Caco-2 (cell line): Measurements from ENCODE around the gene LNPK. TPM values are rescaled to one million over a fixed set of nuclear protein-coding genes. Genes with fewer than 3 reads are reported as not detected.
A peak's percentile ranks its signal among the peaks of the same experiment; 100 is the strongest.

ENCODE experiments used
- BruUV-seq: library from RNA; stranded (reverse); fragments of 400-500 nt; replicated peaks from 2 replicates; lab custom pipeline; 2021; lab: Mats Ljungman, UMichigan
- CTCF ChIA-PET: fragments of 300-600 bp; sonication (Branson Sonifier 250); formaldehyde crosslinking; loops from one replicate; lab custom pipeline; 2022; ENCODE audit warnings: antibody characterized with exemption; lab: Charles Lee
- POLR2A ChIA-PET: fragments of 300-600 bp; sonication (Branson Sonifier 250); formaldehyde crosslinking; loops from one replicate; lab custom pipeline; 2022; ENCODE audit warnings: antibody characterized with exemption; lab: Charles Lee
- DNase-seq, 2 experiments: peaks; one replicate each; pipeline versions ENCODE4 v3.0.0 to v3.0.0-alpha.2; 2020 to 2022
- H3K27me3 ChIP-seq: replicated peaks from 2 replicates; pipeline ENCODE4 v1.6.0; 2011; ENCODE audit warnings: low read length; ENCODE audit not compliant: control insufficient read depth, insufficient read depth
- H3K36me3 ChIP-seq: 2 replicates; pipeline ENCODE4 v1.5.1; 2011; ENCODE audit warnings: low read length; ENCODE audit not compliant: control insufficient read depth, insufficient read depth
- H3K4me1 ChIP-seq: fragments of 250-450 bp; sonication (Bioruptor Pico); 2 replicates; pipeline ENCODE4 v1.5.1; 2020; ENCODE audit warnings: mild to moderate bottlenecking
- H3K4me3 ChIP-seq: 2 replicates; pipeline ENCODE4 v1.5.1; 2011; ENCODE audit warnings: low read depth, mild to moderate bottlenecking, control low read depth, low read length
- H3K9me3 ChIP-seq: fragments of 250-450 bp; sonication (Bioruptor Pico); 2 replicates; pipeline ENCODE4 v1.5.1; 2020; ENCODE audit warnings: mild to moderate bottlenecking, moderate library complexity
- H3K27ac Mint-ChIP-seq: one replicate; pipeline ENCODE4 v1.8.0; 2022; ENCODE audit warnings: mixed read lengths; ENCODE audit not compliant: unreplicated experiment
- H3K27me3 Mint-ChIP-seq: one replicate; pipeline ENCODE4 v1.8.0; 2022; ENCODE audit warnings: mixed read lengths; ENCODE audit not compliant: insufficient read depth, unreplicated experiment
- H3K36me3 Mint-ChIP-seq: one replicate; pipeline ENCODE4 v1.8.0; 2022; ENCODE audit warnings: mild to moderate bottlenecking, mixed read lengths; ENCODE audit not compliant: insufficient read depth, unreplicated experiment
- H3K4me1 Mint-ChIP-seq: one replicate; pipeline ENCODE4 v1.8.0; 2022; ENCODE audit warnings: low read depth, mixed read lengths; ENCODE audit not compliant: unreplicated experiment
- H3K4me3 Mint-ChIP-seq: one replicate; pipeline ENCODE4 v1.8.0; 2022; ENCODE audit warnings: mild to moderate bottlenecking, moderate library complexity, mixed read lengths; ENCODE audit not compliant: unreplicated experiment
- H3K9me3 Mint-ChIP-seq: one replicate; pipeline ENCODE4 v1.8.0; 2022; ENCODE audit warnings: mixed read lengths; ENCODE audit not compliant: unreplicated experiment
- CTCF ChIP-seq, 2 experiments: fragments of 200-600 bp in 1 of 2; IDR thresholded peaks; 1 replicate in 1 of 2; 2 replicates in 1 of 2; pipeline versions ENCODE4 v1.5.1 to v1.8.0; 2011 to 2022; ENCODE audit warnings: antibody characterized with exemption in 1 of 2, control low read depth in 1 of 2, inconsistent platforms in 1 of 2, low read depth in 1 of 2, low read length in 1 of 2, mild to moderate bottlenecking in 1 of 2, moderate library complexity in 1 of 2; ENCODE audit not compliant: insufficient read depth in 1 of 2, severe bottlenecking in 1 of 2, unreplicated experiment in 1 of 2
- intact Hi-C: fragments of 100-400 bp; cut with micrococcal nuclease; formaldehyde crosslinking; loops from one replicate; pipeline ENCODE4 v1.10.0; 2022; ENCODE audit not compliant: unreplicated experiment
- total RNA-seq: library from RNA; stranded (reverse); gene quantifications from 2 replicates; pipeline ENCODE4 v1.2.3, GENCODE V29; 2022

The LNPK gene
- total RNA-seq, 1 experiment from 2014 or later: 19.1 TPM

DNA sequence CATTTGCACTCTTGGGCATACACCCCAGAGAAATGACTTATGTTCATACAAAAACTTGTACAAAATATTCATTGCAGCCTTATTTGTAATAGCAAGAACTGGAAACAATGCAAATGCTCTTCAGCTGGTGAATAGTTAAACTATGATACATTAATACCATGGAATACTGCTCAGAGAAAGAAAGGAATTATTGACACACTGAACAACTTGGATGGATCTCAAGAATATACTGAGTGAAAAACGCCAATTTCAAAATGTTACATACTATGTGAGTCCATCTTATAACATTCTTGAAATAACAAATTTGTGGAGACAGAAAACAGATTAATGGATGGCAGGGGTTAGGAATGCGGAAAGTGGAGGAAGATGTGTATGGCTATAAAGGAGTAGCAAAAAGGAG is 17.2 kb downstream of the LNPK start:
- intact Hi-C loops: no loop called here
- no peaks in the 10 kb centered on the region for H3K36me3 ChIP-seq
- no peak for TF ChIP-seq CTCF (IDR thresholded peaks at IDR 0.05; ENCODE audit: insufficient read depth in 1 of 2, low read depth in 1 of 2, low read length in 1 of 2, severe bottlenecking in 1 of 2, unreplicated experiment in 1 of 2)
- H3K27me3 ChIP-seq: no peaks in the 10 kb centered on the region
- no peak overlapping the region for H3K4me3 ChIP-seq
- Mint-ChIP-seq H3K4me1 (peaks cover 7% of the 10 kb centered on the region), H3K9me3 (no peaks in the 10 kb centered on the region), H3K4me3 (no peak overlapping the region), H3K27me3 (no peaks in the 10 kb centered on the region), H3K27ac (no peak overlapping the region), H3K36me3 (no peaks in the 10 kb centered on the region)
- peaks cover 9% of the 10 kb centered on the region; the same call in 1 of the 2 replicates for H3K4me1 ChIP-seq
- DNase-seq: no peak
- H3K9me3 ChIP-seq: no peaks in the 10 kb centered on the region
- BruUV-seq: no TSS peak
- ChIA-PET CTCF (no interaction called here), POLR2A (no interaction called here)

GRCh38 chr2:175981551-175981950 is 20.5 kb downstream of the LNPK start:
- Mint-ChIP-seq H3K4me1 (peaks cover 7% of the 10 kb centered on the region), H3K9me3 (no peaks in the 10 kb centered on the region), H3K27me3 (no peaks in the 10 kb centered on the region), H3K36me3 (no peaks in the 10 kb centered on the region), H3K27ac (no peak overlapping the region), H3K4me3 (no peak overlapping the region)
- DNase-seq: peak in 1 of 2 experiments; percentile 7
- H3K9me3 ChIP-seq: no peaks in the 10 kb centered on the region
- TF ChIP-seq CTCF (IDR thresholded peaks at IDR 0.05; ENCODE audit: insufficient read depth in 1 of 2, low read depth in 1 of 2, low read length in 1 of 2, severe bottlenecking in 1 of 2, unreplicated experiment in 1 of 2): peak in 1 of 2 experiments; percentile 24
- peaks cover 9% of the 10 kb centered on the region; the same call in 1 of the 2 replicates for H3K4me1 ChIP-seq
- BruUV-seq: no TSS peak
- intact Hi-C loops: loop anchor here (1.0 kb wide), 1 partner anchor 99 kb away; no protein-coding TSS in a partner anchor
- H3K36me3 ChIP-seq: no peaks in the 10 kb centered on the region
- H3K4me3 ChIP-seq: no peak overlapping the region
- no peaks in the 10 kb centered on the region for H3K27me3 ChIP-seq
- POLR2A ChIA-PET: no interaction called here
- CTCF ChIA-PET: interaction anchor here (1.1 kb wide), 1 partner anchor 116 kb away, joined by 3 read pairs; no protein-coding TSS in a partner anchor

GRCh38 chr2:175976391-175977157 is 25.5 kb downstream of the LNPK start:
- Mint-ChIP-seq H3K27ac (no peak overlapping the region), H3K9me3 (no peaks in the 10 kb centered on the region), H3K36me3 (no peaks in the 10 kb centered on the region), H3K4me3 (no peak overlapping the region), H3K27me3 (no peaks in the 10 kb centered on the region), H3K4me1 (peaks cover 7% of the 10 kb centered on the region)
- Histone ChIP-seq H3K4me3 (no peak overlapping the region), H3K4me1 (peaks cover 4% of the 10 kb centered on the region; the same call in 1 of the 2 replicates), H3K27me3 (no peaks in the 10 kb centered on the region), H3K36me3 (no peaks in the 10 kb centered on the region), H3K9me3 (no peaks in the 10 kb centered on the region)
- ChIA-PET POLR2A (no interaction called here), CTCF (no interaction called here)
- BruUV-seq: no TSS peak
- intact Hi-C loops: no loop called here
- DNase-seq: no peak
- TF ChIP-seq CTCF (IDR thresholded peaks at IDR 0.05; ENCODE audit: insufficient read depth in 1 of 2, low read depth in 1 of 2, low read length in 1 of 2, severe bottlenecking in 1 of 2, unreplicated experiment in 1 of 2): no peak
